ENCODE data around the gene EIPR1.

- no peak for TF ChIP-seq CBFB (CRISPR knock-in tag; IDR thresholded peaks at IDR 0.05; ENCODE audit: low read depth)
- no peak for TF ChIP-seq CREM (CRISPR knock-in tag; IDR thresholded peaks at IDR 0.05)
- TF ChIP-seq MLX (CRISPR knock-in tag; IDR thresholded peaks at IDR 0.05) = no peak
- TF ChIP-seq ZNF121 (CRISPR knock-in tag; IDR thresholded peaks at IDR 0.05) = no peak
- TF ChIP-seq CTCF (IDR thresholded peaks at IDR 0.05) = no peak
- TF ChIP-seq NR3C1 (CRISPR knock-in tag; conservative IDR thresholded peaks at IDR 0.05; ENCODE audit: low read depth) = no peak
- no peak for TF ChIP-seq ZNF532 (CRISPR knock-in tag; IDR thresholded peaks at IDR 0.05; ENCODE audit: borderline replicate concordance)
- no peak for TF ChIP-seq E2F4 (CRISPR knock-in tag; IDR thresholded peaks at IDR 0.05; ENCODE audit: borderline replicate concordance, low read depth)
- no peak for TF ChIP-seq TEAD1 (CRISPR knock-in tag; IDR thresholded peaks at IDR 0.05)
- TF ChIP-seq HMGXB4 (CRISPR knock-in tag; IDR thresholded peaks at IDR 0.05) = no peak
- no peak for TF ChIP-seq ESRRA (CRISPR knock-in tag; IDR thresholded peaks at IDR 0.05; ENCODE audit: borderline replicate concordance)
These were observed 229.7 kb downstream of the EIPR1 start for GRCh38 chr2:3147651-3148530.
